H1 (cell line): ENCODE results near the gene ASCL2. TPM values are rescaled to one million over a fixed set of nuclear protein-coding genes. Genes with fewer than 3 reads are reported as not detected.

Source experiments
- CTCF ChIA-PET: fragments of 300-600 bp; sonication (Branson Sonifier 250); formaldehyde crosslinking; loops from one replicate; lab custom pipeline; 2021; ENCODE audit not compliant: partially characterized antibody; lab: Charles Lee
- POLR2A ChIA-PET: fragments of 300-600 bp; sonication (Branson Sonifier 250); formaldehyde crosslinking; loops from one replicate; lab custom pipeline; 2021; ENCODE audit warnings: inconsistent platforms; ENCODE audit not compliant: partially characterized antibody; lab: Charles Lee
- DNase-seq, 2 experiments: peaks; one replicate each; pipeline versions ENCODE4 v3.0.0 to v3.0.0-alpha.2; 2010 to 2022; ENCODE audit warnings: low spot score in 2 of 2, low read depth in 1 of 2, mixed read lengths in 1 of 2
- FAIRE-seq: peaks from 2 replicates; lab custom pipeline; 2011; peaks lifted over from hg19 to GRCh38; lab: Jason Lieb, UNC
- H2AFZ ChIP-seq: 2 replicates; pipeline ENCODE4 v1.8.1; 2012; ENCODE audit warnings: low read length, inconsistent platforms
- H2AK5ac ChIP-seq: 2 replicates; pipeline ENCODE4 v1.6.1; 2013; ENCODE audit warnings: low read depth, low read length
- H2BK120ac ChIP-seq: replicated peaks from 2 replicates; pipeline ENCODE3; 2013; ENCODE audit warnings: low read depth, low read length, inconsistent platforms
- H2BK12ac ChIP-seq: 2 replicates; pipeline ENCODE4 v1.6.1; 2013; ENCODE audit warnings: low read depth, low read length
- H2BK15ac ChIP-seq: 2 replicates; pipeline ENCODE4 v1.6.1; 2013; ENCODE audit warnings: low read length
- H2BK20ac ChIP-seq: 2 replicates; pipeline ENCODE4 v1.6.1; 2013; ENCODE audit warnings: low read length
- H2BK5ac ChIP-seq: 2 replicates; pipeline ENCODE4 v1.6.1; 2013; ENCODE audit warnings: low read depth, low read length
- H3K14ac ChIP-seq: 2 replicates; pipeline ENCODE4 v1.6.1; 2013; ENCODE audit warnings: inconsistent platforms; ENCODE audit not compliant: insufficient read length
- H3K18ac ChIP-seq: 2 replicates; pipeline ENCODE4 v1.6.1; 2013; ENCODE audit warnings: low read length; ENCODE audit errors: extremely low read depth
- H3K23ac ChIP-seq: 2 replicates; pipeline ENCODE4 v1.6.1; 2013; ENCODE audit warnings: inconsistent platforms; ENCODE audit not compliant: insufficient read length
- H3K23me2 ChIP-seq: 2 replicates; pipeline ENCODE4 v1.6.1; 2013; ENCODE audit warnings: low read depth, low read length
- H3K27ac ChIP-seq: 2 replicates; pipeline ENCODE4 v1.6.1; 2011; ENCODE audit warnings: low read depth, low read length, inconsistent platforms
- H3K27me3 ChIP-seq, 4 experiments: replicated peaks in 1 of 4; 1 replicate in 1 of 4; 2 replicates in 3 of 4; pipeline versions ENCODE4 v1.6.1 to v1.8.1; 2011 to 2013; ENCODE audit warnings: low read length in 3 of 4, mild to moderate bottlenecking in 3 of 4, inconsistent platforms in 2 of 4, mixed read lengths in 2 of 4, moderate library complexity in 1 of 4; ENCODE audit not compliant: control insufficient read depth in 3 of 4, insufficient read depth in 3 of 4; ENCODE audit errors: extremely low read depth in 1 of 4
- H3K36me3 ChIP-seq, 4 experiments: 2 replicates each; pipeline versions ENCODE4 v1.6.1 to v1.8.1; 2011 to 2013; ENCODE audit warnings: mild to moderate bottlenecking in 4 of 4, low read length in 3 of 4, moderate library complexity in 2 of 4, control low read depth in 1 of 4, inconsistent platforms in 1 of 4; ENCODE audit not compliant: insufficient read depth in 4 of 4, control insufficient read depth in 2 of 4
- H3K4ac ChIP-seq: replicated peaks from 2 replicates; pipeline ENCODE3; 2013; ENCODE audit warnings: low read length, low read depth, mixed read lengths, inconsistent platforms; ENCODE audit not compliant: insufficient read length
- H3K4me1 ChIP-seq, 4 experiments: replicated peaks in 1 of 4; 1 replicate in 1 of 4; 2 replicates in 3 of 4; pipeline versions ENCODE4 v1.6.1 to v1.8.1; 2011 to 2013; ENCODE audit warnings: low read length in 3 of 4, inconsistent platforms in 2 of 4, mixed read lengths in 1 of 4; ENCODE audit not compliant: insufficient read depth in 4 of 4, control insufficient read depth in 3 of 4
- H3K4me2 ChIP-seq, 2 experiments: 2 replicates each; pipeline versions ENCODE4 v1.6.1 to v1.8.1; 2011 to 2013; ENCODE audit warnings: low read depth in 2 of 2, low read length in 2 of 2, control low read depth in 1 of 2, inconsistent platforms in 1 of 2, mild to moderate bottlenecking in 1 of 2; ENCODE audit not compliant: insufficient read depth in 1 of 2
- H3K4me3 ChIP-seq, 4 experiments: fragments of 200-600, 300-600 bp in 1 of 4; sonication (generic), shearing (Covaris generic), sonication (Bioruptor Twin) in 1 of 4; 2 replicates each; pipeline versions ENCODE4 v1.5.1 to v1.8.1; 2011 to 2016; ENCODE audit warnings: low read length in 4 of 4, low read depth in 3 of 4, control low read depth in 2 of 4, inconsistent platforms in 2 of 4, mild to moderate bottlenecking in 2 of 4, mixed read lengths in 1 of 4, moderate library complexity in 1 of 4; ENCODE audit not compliant: insufficient read depth in 2 of 4; ENCODE audit errors: extremely low read depth in 1 of 4
- H3K56ac ChIP-seq: replicated peaks from 2 replicates; pipeline ENCODE3; 2013; ENCODE audit warnings: low read depth, mild to moderate bottlenecking, mixed read lengths, low read length, inconsistent platforms; ENCODE audit not compliant: insufficient read length
- H3K79me1 ChIP-seq: 2 replicates; pipeline ENCODE4 v1.6.1; 2013; ENCODE audit warnings: low read depth, low read length, control low read depth
- H3K79me2 ChIP-seq, 2 experiments: 2 replicates each; pipeline versions ENCODE4 v1.6.1 to v1.8.1; 2012 to 2013; ENCODE audit warnings: low read length in 2 of 2, mild to moderate bottlenecking in 2 of 2, inconsistent platforms in 1 of 2; ENCODE audit not compliant: insufficient read depth in 2 of 2, control insufficient read depth in 1 of 2
- H3K9ac ChIP-seq, 4 experiments: replicated peaks in 1 of 4; 1 replicate in 1 of 4; 2 replicates in 3 of 4; pipeline versions ENCODE4 v1.6.1 to v1.8.1; 2011 to 2013; ENCODE audit warnings: low read depth in 3 of 4, low read length in 3 of 4, control low read depth in 2 of 4, mild to moderate bottlenecking in 2 of 4, moderate library complexity in 2 of 4, inconsistent platforms in 1 of 4; ENCODE audit errors: extremely low read depth in 1 of 4
- H3K9me3 ChIP-seq, 2 experiments: 2 replicates each; pipeline versions ENCODE4 v1.6.1 to v1.8.1; 2012 to 2013; ENCODE audit warnings: mild to moderate bottlenecking in 2 of 2, moderate library complexity in 2 of 2, control low read depth in 1 of 2, inconsistent platforms in 1 of 2, low read depth in 1 of 2, low read length in 1 of 2, mixed read lengths in 1 of 2; ENCODE audit not compliant: insufficient read depth in 2 of 2
- H4K20me1 ChIP-seq, 2 experiments: replicated peaks in 1 of 2; 2 replicates each; pipeline versions ENCODE3 to v1.8.1; 2011 to 2013; ENCODE audit warnings: inconsistent platforms in 2 of 2, low read length in 2 of 2, mild to moderate bottlenecking in 1 of 2; ENCODE audit not compliant: insufficient read depth in 2 of 2, control insufficient read depth in 1 of 2
- H4K5ac ChIP-seq: 2 replicates; pipeline ENCODE4 v1.6.1; 2013; ENCODE audit warnings: low read length, low read depth, mixed read lengths, inconsistent platforms; ENCODE audit not compliant: insufficient read length
- H4K8ac ChIP-seq: 2 replicates; pipeline ENCODE4 v1.8.0; 2013; ENCODE audit warnings: mild to moderate bottlenecking, moderate library complexity, low read length, inconsistent platforms; ENCODE audit not compliant: insufficient read depth; ENCODE audit errors: extremely low read depth
- H4K91ac ChIP-seq: replicated peaks from 2 replicates; pipeline ENCODE3; 2013; ENCODE audit warnings: low read length, mixed read lengths, inconsistent platforms; ENCODE audit not compliant: insufficient read length
- BACH1 ChIP-seq: IDR thresholded peaks from 2 replicates; pipeline ENCODE4 v1.6.1; 2012; ENCODE audit warnings: low read length, improper control_type of control experiment
- CHD1 ChIP-seq: IDR thresholded peaks from 2 replicates; pipeline ENCODE4 v1.6.1; 2012; ENCODE audit warnings: low read depth, low read length, improper control_type of control experiment
- MAX ChIP-seq: IDR thresholded peaks from 2 replicates; pipeline ENCODE4 v1.6.1; 2012; ENCODE audit warnings: inconsistent platforms
- PHF8 ChIP-seq: fragments of 200-600 bp; sonication (generic); conservative IDR thresholded peaks from 2 replicates; pipeline ENCODE4 v1.7.1; 2012; ENCODE audit warnings: low read depth, mild to moderate bottlenecking, inconsistent platforms, low read length, moderate library complexity
- SIN3A ChIP-seq, 2 experiments: IDR thresholded peaks in 1 of 2; conservative IDR thresholded peaks in 1 of 2; 2 replicates each; pipeline ENCODE4 v1.6.1; 2011 to 2012; ENCODE audit warnings: low read length in 2 of 2, improper control_type of control experiment in 1 of 2, low read depth in 1 of 2, mild to moderate bottlenecking in 1 of 2
- SRF ChIP-seq: IDR thresholded peaks from 2 replicates; pipeline ENCODE4 v1.6.1; 2011; ENCODE audit warnings: mild to moderate bottlenecking, low read depth, low read length, moderate library complexity
- TCF12 ChIP-seq: IDR thresholded peaks from 2 replicates; pipeline ENCODE4 v1.6.1; 2011; ENCODE audit warnings: low read depth, mild to moderate bottlenecking, low read length
- WGBS, 2 experiments: shearing (Covaris generic) in 1 of 2; methylation state at CpG; one replicate each; pipeline versions ENCODE4 v1.1.6 to v1.1.7; 2013 to 2015; ENCODE audit warnings: low lambda C conversion rate in 2 of 2, mixed read lengths in 2 of 2, inconsistent platforms in 1 of 2, low coverage in 1 of 2, missing lambda C conversion rate in 1 of 2; ENCODE audit not compliant: insufficient replicate concordance in 2 of 2, insufficient coverage in 1 of 2, insufficient read length in 1 of 2; ENCODE audit errors: extremely low coverage in 1 of 2, missing lambda C conversion rate in 1 of 2; 5-methylcytosine and 5-hydroxymethylcytosine counted together
- polyA plus RNA-seq, 7 experiments: library from polyadenylated mRNA; depleted of rRNA in 3 of 7; stranded (reverse) in 5 of 7; unstranded in 2 of 7; fragments of >200 nt in 5 of 7; fragments of 200-250 nt in 2 of 7; gene quantifications; 1 replicate in 5 of 7; 2 replicates in 1 of 7; 4 replicates in 1 of 7; pipeline versions ENCODE4 v1.2.1 to v1.2.3, GENCODE V29; 2011 to 2013; ENCODE audit warnings: missing spikeins in 2 of 7, mixed read lengths in 2 of 7
- total RNA-seq: library from RNA; stranded (reverse); fragmentation: NEBNext Ultra II Directional; extraction: Animal tissue kit (Norgen Biotek cat#: 25700); gene quantifications from 2 replicates; pipeline ENCODE4 v1.2.1, GENCODE V29; 2021

ASCL2 gene
- total and polyA plus RNA-seq, 2 of the 8 experiments (the other 6 are each of a cell fraction or from before 2014, with no cell fraction given), result 0.51 to 0.56 TPM

GRCh38 chr11:2306452-2306823, 36.0 kb upstream of the ASCL2 start:
- Histone ChIP-seq H2BK20ac (no peak overlapping the region), H3K27ac (no peak overlapping the region), H3K18ac (no peak overlapping the region), H3K14ac (no peak overlapping the region), H4K20me1 (peaks cover 0 to 5% of the 10 kb centered on the region in 2 experiments), H4K91ac (no peak overlapping the region), H3K4ac (no peak overlapping the region), H3K56ac (no peak overlapping the region), H3K23ac (no peak overlapping the region), H3K23me2 (no peaks in the 10 kb centered on the region), H4K5ac (no peak overlapping the region), H2AFZ (no peak overlapping the region), H2BK5ac (no peak overlapping the region), H2BK120ac (no peak overlapping the region), H3K79me1 (no peaks in the 10 kb centered on the region), H4K8ac (no peak overlapping the region), H3K79me2 (no peaks in the 10 kb centered on the region), H2BK15ac (no peak overlapping the region), H3K9ac (no peak overlapping the region), H3K4me1 (peaks cover 0 to 3% (median 0%) of the 10 kb centered on the region in 4 experiments; a peak in 1 of 7 replicates), H2AK5ac (no peak overlapping the region), H3K4me2 (no peak overlapping the region), H3K4me3 (no peak overlapping the region), H2BK12ac (no peak overlapping the region), H3K36me3 (no peaks in the 10 kb centered on the region), H3K27me3 (no peaks in the 10 kb centered on the region), H3K9me3 (no peaks in the 10 kb centered on the region)
- 82% methylated on average over 4 of the region's 4 CpGs; no CpG with 5 or more reads in 1 of the 2 experiments for WGBS, 2 experiments
- TF ChIP-seq TCF12, result no peak
- TF ChIP-seq MAX, result no peak
- TF ChIP-seq PHF8, result no peak
- no peak for TF ChIP-seq SIN3A (conservative IDR thresholded peaks at IDR 0.05 in 1 of 2, IDR thresholded peaks at IDR 0.05 in 1 of 2; ENCODE audit: low read depth in 1 of 2, low read length in 2 of 2)
- TF ChIP-seq SRF, result no peak
- TF ChIP-seq CHD1, result no peak
- no peak for TF ChIP-seq BACH1
- ChIA-PET CTCF (interaction anchor here (0.6 to 14.9 kb wide), 29 partner anchors 11 to 225 kb away, joined by 3 to 333 read pairs (median 10); partner anchors contain the start of genes CD81 and TSSC4), POLR2A (interaction anchor here (0.6 to 2.4 kb wide), 4 partner anchors 72 to 114 kb away, joined by 3 to 14 read pairs (median 7); partner anchors contain the start of gene TSSC4)
- FAIRE-seq, result no peak
- DNase-seq, result no peak
